Stimulated activated naive B cell treated with anti-CD40 and anti-IgM and Interleukin-4, amounts not matched to agents 10 μg/mL and 1 μg/mL and 100 μg/mL, for 72 hours (primary cell): ENCODE results near the gene MYBPC3.
A peak's percentile ranks its signal among the peaks of the same experiment; 100 is the strongest.

Experiments used
- ATAC-seq, 2 donors: fragments of 150-1000 bp; cut with Tn5 transposase; replicated peaks; 2 replicates each; pipeline ENCODE4 v1.10.0; 2021; ENCODE audit warnings: moderate library complexity in 1 of 2
- DNase-seq: peaks from one replicate; pipeline ENCODE4 v3.0.0; 2021
- H3K27ac Mint-ChIP-seq: one replicate; pipeline ENCODE4 v1.8.0; 2022; ENCODE audit warnings: mild to moderate bottlenecking, mixed read lengths
- H3K27me3 Mint-ChIP-seq, 2 donors: one replicate each; pipeline ENCODE4 v1.8.0; 2022; ENCODE audit warnings: mixed read lengths in 2 of 2
- H3K36me3 Mint-ChIP-seq, 2 donors: one replicate each; pipeline ENCODE4 v1.8.0; 2022; ENCODE audit warnings: mixed read lengths in 2 of 2, mild to moderate bottlenecking in 1 of 2
- H3K4me1 Mint-ChIP-seq, 2 donors: one replicate each; pipeline ENCODE4 v1.8.0; 2022; ENCODE audit warnings: mixed read lengths in 2 of 2, mild to moderate bottlenecking in 1 of 2
- H3K4me3 Mint-ChIP-seq, 2 donors: one replicate each; pipeline ENCODE4 v1.8.0; 2022; ENCODE audit warnings: mild to moderate bottlenecking in 2 of 2, mixed read lengths in 2 of 2, moderate library complexity in 1 of 2
- H3K9me3 Mint-ChIP-seq, 2 donors: one replicate each; pipeline ENCODE4 v1.8.0; 2022; ENCODE audit warnings: mixed read lengths in 2 of 2, mild to moderate bottlenecking in 1 of 2

MYBPC3 gene

GRCh38 chr11:47357985-47358730 lies 5.7 kb upstream of the MYBPC3 start:
- DNase-seq (no peak), ATAC-seq (no peak)
- Mint-ChIP-seq H3K4me3 (no peak overlapping the region), H3K27ac (no peak overlapping the region), H3K27me3 (no peaks in the 10 kb centered on the region), H3K36me3 (peaks cover 25 to 35% of the 10 kb centered on the region in 2 donors), H3K4me1 (peaks cover 13 to 19% of the 10 kb centered on the region in 2 donors), H3K9me3 (peaks cover 0 to 3% of the 10 kb centered on the region in 2 donors)

GRCh38 chr11:47356998-47357329 lies 4.5 kb upstream of the MYBPC3 start:
- no peaks in the 10 kb centered on the region for H3K27me3 Mint-ChIP-seq
- ATAC-seq, result no peak

GRCh38 chr11:47356129-47356997 lies 3.9 kb upstream of the MYBPC3 start:
- Mint-ChIP-seq H3K4me3 (no peak overlapping the region), H3K9me3 (peaks cover 0 to 3% of the 10 kb centered on the region in 2 donors), H3K27me3 (no peaks in the 10 kb centered on the region), H3K4me1 (peaks cover 7 to 13% of the 10 kb centered on the region in 2 donors), H3K27ac (no peak overlapping the region), H3K36me3 (peaks cover 22 to 29% of the 10 kb centered on the region in 2 donors)
- ATAC-seq (no peak), DNase-seq (no peak)

More at GRCh38 chr11:47356998-47357329, 4.5 kb upstream of the MYBPC3 start:
- Mint-ChIP-seq H3K36me3 (peaks cover 25 to 35% of the 10 kb centered on the region in 2 donors), H3K9me3 (peaks cover 0 to 3% of the 10 kb centered on the region in 2 donors), H3K27ac (no peak overlapping the region), H3K4me3 (no peak overlapping the region), H3K4me1 (peaks cover 13 to 19% of the 10 kb centered on the region in 2 donors)
- DNase-seq, result no peak

GRCh38 chr11:47355283-47356128 lies 3.0 kb upstream of the MYBPC3 start:
- ATAC-seq, result peak in 1 of 2 donors; percentile 28
- no peak for DNase-seq
- H3K27me3 Mint-ChIP-seq, result no peaks in the 10 kb centered on the region
- H3K36me3 Mint-ChIP-seq, result peaks cover 17 to 23% of the 10 kb centered on the region in 2 donors
- no peaks in the 10 kb centered on the region for H3K9me3 Mint-ChIP-seq
- peak overlapping the region in 1 of 2 donors; percentile 7 for H3K4me3 Mint-ChIP-seq
- no peak overlapping the region for H3K27ac Mint-ChIP-seq
- peaks cover 0 to 10% of the 10 kb centered on the region in 2 donors for H3K4me1 Mint-ChIP-seq

GRCh38 chr11:47354913-47355282 lies 2.4 kb upstream of the MYBPC3 start:
- no peaks in the 10 kb centered on the region for H3K9me3 Mint-ChIP-seq
- DNase-seq (no peak), ATAC-seq (no peak)
- no peaks in the 10 kb centered on the region for H3K27me3 Mint-ChIP-seq
- no peak overlapping the region for H3K27ac Mint-ChIP-seq
- no peak overlapping the region for H3K4me3 Mint-ChIP-seq
- peaks cover 17 to 20% of the 10 kb centered on the region in 2 donors for H3K36me3 Mint-ChIP-seq
- peaks cover 0 to 10% of the 10 kb centered on the region in 2 donors for H3K4me1 Mint-ChIP-seq

GRCh38 chr11:47353978-47354774 lies 1.7 kb upstream of the MYBPC3 start:
- DNase-seq (no peak), ATAC-seq (peak in 1 of 2 donors; percentile 21)
- peaks cover 11 to 12% of the 10 kb centered on the region in 2 donors for H3K36me3 Mint-ChIP-seq
- H3K4me1 Mint-ChIP-seq, result peaks cover 0 to 3% of the 10 kb centered on the region in 2 donors
- no peaks in the 10 kb centered on the region for H3K27me3 Mint-ChIP-seq
- no peaks in the 10 kb centered on the region for H3K9me3 Mint-ChIP-seq
- peak overlapping the region; percentile 14 for H3K27ac Mint-ChIP-seq
- no peak overlapping the region for H3K4me3 Mint-ChIP-seq

- Mint-ChIP-seq H3K9me3 (no peaks in the 10 kb centered on the region), H3K27me3 (no peaks in the 10 kb centered on the region), H3K4me1 (no peaks in the 10 kb centered on the region), H3K36me3 (peaks cover 7 to 12% of the 10 kb centered on the region in 2 donors), H3K4me3 (no peak overlapping the region), H3K27ac (peak overlapping the region; percentile 38)
- DNase-seq (no peak), ATAC-seq (no peak)
Observed at GRCh38 chr11:47351156-47352126, 1.1 kb downstream of the MYBPC3 start.

GRCh38 chr11:47350315-47350714 lies 2.2 kb downstream of the MYBPC3 start:
- no peaks in the 10 kb centered on the region for H3K9me3 Mint-ChIP-seq
- H3K27me3 Mint-ChIP-seq, result no peaks in the 10 kb centered on the region
- H3K4me1 Mint-ChIP-seq, result no peaks in the 10 kb centered on the region
- H3K36me3 Mint-ChIP-seq, result peaks cover 7 to 16% of the 10 kb centered on the region in 2 donors
- no peak overlapping the region for H3K4me3 Mint-ChIP-seq
- DNase-seq (no peak), ATAC-seq (no peak)
- H3K27ac Mint-ChIP-seq, result no peak overlapping the region

GRCh38 chr11:47349521-47350095 lies 2.9 kb downstream of the MYBPC3 start:
- no peaks in the 10 kb centered on the region for H3K9me3 Mint-ChIP-seq
- ATAC-seq (no peak), DNase-seq (no peak)
- H3K4me3 Mint-ChIP-seq, result no peak overlapping the region
- H3K36me3 Mint-ChIP-seq, result peaks cover 5 to 14% of the 10 kb centered on the region in 2 donors
- H3K4me1 Mint-ChIP-seq, result no peaks in the 10 kb centered on the region
- H3K27ac Mint-ChIP-seq, result no peak overlapping the region
- H3K27me3 Mint-ChIP-seq, result no peaks in the 10 kb centered on the region

GRCh38 chr11:47348859-47349258 lies 3.6 kb downstream of the MYBPC3 start:
- ATAC-seq, result peak in 1 of 2 donors; percentile 58
- Mint-ChIP-seq H3K27ac (no peak overlapping the region), H3K27me3 (no peaks in the 10 kb centered on the region), H3K36me3 (peaks cover 0 to 9% of the 10 kb centered on the region in 2 donors), H3K9me3 (no peaks in the 10 kb centered on the region), H3K4me1 (no peaks in the 10 kb centered on the region), H3K4me3 (no peak overlapping the region)
- no peak for DNase-seq

- Mint-ChIP-seq H3K4me3 (no peak overlapping the region), H3K36me3 (peaks cover 0 to 9% of the 10 kb centered on the region in 2 donors), H3K4me1 (no peaks in the 10 kb centered on the region), H3K27ac (no peak overlapping the region), H3K9me3 (no peaks in the 10 kb centered on the region), H3K27me3 (no peaks in the 10 kb centered on the region)
- ATAC-seq (no peak), DNase-seq (no peak)
Observed at GRCh38 chr11:47348131-47348802, 4.2 kb downstream of the MYBPC3 start.

- peaks cover 0 to 9% of the 10 kb centered on the region in 2 donors for H3K36me3 Mint-ChIP-seq
- ATAC-seq, result no peak
Observed at GRCh38 chr11:47347137-47347536, 5.4 kb downstream of the MYBPC3 start.

More at GRCh38 chr11:47347137-47347536, 5.4 kb downstream of the MYBPC3 start:
- Mint-ChIP-seq H3K27me3 (no peaks in the 10 kb centered on the region), H3K9me3 (no peaks in the 10 kb centered on the region), H3K4me3 (no peak overlapping the region), H3K27ac (no peak overlapping the region), H3K4me1 (no peaks in the 10 kb centered on the region)
- no peak for DNase-seq
